HG02588 (cell line): ENCODE measurements around the gene VWA5B2.
"Not testable (repeated sequence)": the region's sequence is repeated elsewhere in the genome, so short reads cannot be mapped to it uniquely, and the experiment has no call there.

ENCODE experiments used
- ATAC-seq: cut with Tn5 transposase; IDR thresholded peaks from one replicate; pipeline ENCODE4 v1.9.1; 2021; ENCODE audit warnings: mild to moderate bottlenecking, moderate library complexity; ENCODE audit not compliant: unreplicated experiment

VWA5B2 gene

DNA sequence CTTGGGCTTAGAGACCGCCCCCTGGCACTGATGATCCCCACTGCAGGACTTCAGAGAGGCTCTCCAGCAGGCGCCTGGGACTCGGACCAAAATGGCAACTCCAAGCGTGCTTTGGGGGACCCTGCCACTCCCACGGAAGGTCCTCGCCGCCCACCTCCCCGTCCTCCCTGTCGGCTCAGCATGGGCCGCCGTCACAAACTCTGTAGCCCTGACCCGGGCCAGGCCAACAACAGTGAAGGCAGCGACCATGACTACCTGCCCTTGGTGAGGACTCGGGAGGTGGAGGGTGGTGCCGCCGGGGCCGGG is 11.7 kb downstream of the VWA5B2 start:
- no peak for ATAC-seq

DNA sequence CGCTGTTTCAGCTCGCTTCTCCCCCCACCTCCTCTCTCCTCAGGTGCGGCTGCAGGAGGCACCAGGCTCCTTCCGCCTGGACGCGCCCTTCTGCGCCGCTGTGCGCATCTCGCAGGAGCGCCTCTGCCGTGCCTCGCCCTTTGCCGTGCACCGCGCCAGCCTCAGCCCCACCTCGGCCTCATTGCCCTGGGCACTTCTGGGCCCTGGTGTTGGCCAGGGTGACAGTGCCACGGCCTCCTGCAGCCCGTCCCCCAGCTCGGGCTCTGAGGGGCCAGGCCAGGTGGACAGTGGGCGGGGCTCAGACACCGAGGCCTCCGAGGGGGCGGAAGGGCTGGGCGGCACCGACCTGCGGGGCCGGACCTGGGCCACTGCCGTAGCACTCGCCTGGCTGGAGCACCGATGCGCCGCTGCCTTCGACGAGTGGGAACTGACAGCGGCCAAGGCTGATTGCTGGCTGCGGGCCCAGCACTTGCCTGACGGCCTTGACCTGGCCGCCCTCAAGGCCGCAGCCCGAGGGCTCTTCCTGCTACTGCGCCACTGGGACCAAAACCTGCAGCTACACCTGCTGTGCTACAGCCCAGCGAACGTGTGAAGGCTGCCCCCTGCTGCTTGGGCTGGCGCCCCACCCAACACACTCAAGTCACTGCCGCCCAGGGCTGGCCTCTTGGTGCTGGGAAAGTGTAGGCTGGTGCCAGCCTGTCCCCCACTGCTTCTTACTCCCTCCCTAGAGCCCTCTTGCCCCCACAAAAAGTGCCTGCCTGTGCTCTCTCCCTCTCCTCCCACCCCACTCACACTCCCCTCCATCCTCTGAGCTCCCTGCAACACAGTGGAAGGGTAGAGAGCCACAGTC is 12.3 kb downstream of the VWA5B2 start:
- ATAC-seq, result no peak

DNA sequence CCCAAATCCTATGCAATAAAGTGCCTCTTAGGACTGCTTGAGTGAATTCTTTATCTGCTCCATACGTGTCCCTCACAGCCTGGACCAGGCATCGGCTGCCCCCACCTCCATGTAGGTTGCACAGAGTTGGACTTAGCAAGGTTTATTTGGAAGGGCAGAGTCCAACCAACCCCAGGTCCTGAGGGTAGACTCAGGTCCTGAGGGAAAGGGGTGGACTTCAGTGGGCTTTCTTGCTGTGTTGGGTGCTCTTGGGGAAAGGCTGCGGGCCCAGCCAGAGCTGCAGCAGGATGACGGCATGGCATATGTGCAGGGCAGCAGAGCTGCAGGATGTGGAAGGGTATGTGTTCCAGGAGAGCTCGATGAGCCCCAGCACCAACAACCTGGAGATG is 12.9 kb downstream of the VWA5B2 start:
- ATAC-seq, result no peak

DNA sequence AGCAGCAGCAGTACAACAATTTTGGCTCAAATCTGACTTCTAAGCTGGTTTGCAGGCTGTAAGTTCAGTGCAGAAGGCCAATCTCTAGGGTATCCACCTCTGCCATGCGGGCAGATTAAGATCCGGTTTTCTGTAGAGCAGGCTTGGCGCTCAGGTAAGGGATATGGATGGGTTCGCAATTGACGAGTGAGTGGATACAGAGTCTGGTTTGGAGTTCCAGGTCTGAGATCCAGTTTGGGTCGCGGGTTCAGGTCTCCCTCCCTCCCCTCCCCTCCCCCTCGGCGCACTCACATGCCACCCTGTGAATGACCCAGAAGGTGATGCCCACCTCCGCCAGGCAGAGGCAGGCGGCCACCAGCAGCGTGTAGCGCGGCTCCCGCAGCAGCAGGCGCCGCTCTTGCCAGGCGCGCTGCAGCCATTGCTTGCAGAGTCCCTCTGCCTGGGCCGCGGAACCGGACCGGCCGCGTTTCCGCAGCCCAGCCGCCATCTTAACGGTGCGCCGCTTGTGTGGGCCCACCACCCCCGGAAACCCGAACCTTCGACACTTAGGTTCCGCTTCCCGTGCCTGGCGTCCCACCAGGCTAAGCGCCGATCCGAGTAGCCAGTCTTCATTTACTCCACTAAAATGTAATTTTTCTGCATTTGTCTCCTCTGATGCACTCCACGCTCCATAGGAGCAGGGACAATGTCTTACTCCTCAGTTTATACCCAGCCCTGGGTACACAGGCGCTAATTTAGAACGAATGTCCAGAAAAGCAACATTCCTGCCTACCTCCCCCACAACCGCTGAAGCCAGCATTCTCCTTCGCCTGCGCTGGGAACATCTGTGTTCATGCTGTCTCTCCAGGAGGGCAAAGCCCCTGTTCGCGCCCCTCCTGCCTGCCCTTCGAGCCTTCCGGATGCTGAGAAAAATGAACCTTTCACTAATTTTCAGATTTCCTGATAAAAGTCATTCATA is 19.3 kb downstream of the VWA5B2 start, which contains the start of gene ALG3:
Gene ALG3, minus strand, starts transcription at position 509 of the 958 bp plus-strand sequence. Its CDS starts 22 bp downstream, at position 487.
- ATAC-seq, result peak; percentile 52

DNA sequence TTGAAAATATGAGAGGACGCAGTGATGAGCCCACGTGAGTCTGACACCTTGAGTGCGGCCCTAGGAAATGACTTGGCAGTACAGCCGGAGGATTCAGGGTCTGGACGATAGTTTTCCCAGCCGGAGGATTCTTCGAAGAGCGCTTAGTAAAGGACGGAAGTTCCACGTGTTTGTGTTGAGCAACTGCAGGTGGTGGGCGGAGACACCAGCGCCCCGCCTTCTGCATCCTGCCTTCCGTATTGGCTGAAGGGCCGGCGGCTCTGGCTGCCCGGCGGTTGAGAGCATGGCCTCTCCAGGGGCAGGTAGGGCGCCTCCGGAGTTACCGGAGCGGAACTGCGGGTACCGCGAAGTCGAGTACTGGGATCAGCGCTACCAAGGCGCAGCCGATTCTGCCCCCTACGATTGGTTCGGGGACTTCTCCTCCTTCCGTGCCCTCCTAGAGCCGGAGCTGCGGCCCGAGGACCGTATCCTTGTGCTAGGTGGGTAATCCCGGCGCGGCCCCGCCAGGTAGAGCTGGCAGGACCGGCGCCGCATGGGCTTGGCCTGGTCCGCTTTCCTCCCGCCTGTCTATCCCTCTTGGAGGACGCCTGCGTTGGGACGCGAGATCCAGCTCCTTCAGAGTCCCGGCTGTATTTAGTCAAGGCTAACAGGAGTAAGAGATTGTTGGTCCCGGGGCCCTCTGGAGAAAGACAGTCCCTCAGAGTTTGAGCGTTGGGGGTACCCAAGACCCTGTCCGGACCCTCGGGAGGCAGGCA is 20.2 kb downstream of the VWA5B2 start, which contains the start of gene EEF1AKMT4:
Gene EEF1AKMT4, plus strand, starts transcription at position 261 of the 755 bp plus-strand sequence. Its CDS starts 23 bp downstream, at position 284.
- ATAC-seq, result peak; percentile 89

DNA sequence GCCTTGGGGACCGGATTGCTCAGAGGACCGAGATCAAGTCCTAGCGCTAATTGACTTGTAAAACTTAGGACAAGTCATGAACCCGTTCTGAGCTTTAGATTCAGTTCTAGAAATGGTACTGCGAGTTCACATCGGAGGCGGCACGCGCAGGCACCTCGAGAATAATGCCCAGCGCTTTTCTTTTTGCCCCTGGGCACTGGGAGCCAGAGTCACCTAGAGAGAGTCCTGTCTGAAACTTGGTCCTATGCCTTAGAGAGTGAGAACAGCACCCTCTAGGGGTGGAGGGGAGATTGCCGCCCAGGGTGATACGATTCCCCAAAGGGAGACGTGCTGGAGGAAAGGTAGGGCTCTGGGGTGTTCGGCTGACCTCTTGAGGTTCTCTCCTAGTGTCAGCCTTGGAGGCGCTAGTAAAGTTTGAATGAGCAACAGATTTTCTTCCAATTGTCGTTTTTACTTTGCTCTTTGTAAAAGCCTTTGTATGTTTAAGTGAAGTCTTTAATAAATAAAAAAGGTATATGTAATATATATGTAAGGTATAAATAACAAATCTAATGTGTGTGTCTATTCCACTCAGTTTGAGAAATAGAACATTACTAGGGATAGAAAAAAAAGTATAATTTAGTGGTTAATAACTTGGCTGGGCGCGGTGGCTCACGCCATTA is 20.9 kb downstream of the VWA5B2 start:
- peak; percentile 60 for ATAC-seq

DNA sequence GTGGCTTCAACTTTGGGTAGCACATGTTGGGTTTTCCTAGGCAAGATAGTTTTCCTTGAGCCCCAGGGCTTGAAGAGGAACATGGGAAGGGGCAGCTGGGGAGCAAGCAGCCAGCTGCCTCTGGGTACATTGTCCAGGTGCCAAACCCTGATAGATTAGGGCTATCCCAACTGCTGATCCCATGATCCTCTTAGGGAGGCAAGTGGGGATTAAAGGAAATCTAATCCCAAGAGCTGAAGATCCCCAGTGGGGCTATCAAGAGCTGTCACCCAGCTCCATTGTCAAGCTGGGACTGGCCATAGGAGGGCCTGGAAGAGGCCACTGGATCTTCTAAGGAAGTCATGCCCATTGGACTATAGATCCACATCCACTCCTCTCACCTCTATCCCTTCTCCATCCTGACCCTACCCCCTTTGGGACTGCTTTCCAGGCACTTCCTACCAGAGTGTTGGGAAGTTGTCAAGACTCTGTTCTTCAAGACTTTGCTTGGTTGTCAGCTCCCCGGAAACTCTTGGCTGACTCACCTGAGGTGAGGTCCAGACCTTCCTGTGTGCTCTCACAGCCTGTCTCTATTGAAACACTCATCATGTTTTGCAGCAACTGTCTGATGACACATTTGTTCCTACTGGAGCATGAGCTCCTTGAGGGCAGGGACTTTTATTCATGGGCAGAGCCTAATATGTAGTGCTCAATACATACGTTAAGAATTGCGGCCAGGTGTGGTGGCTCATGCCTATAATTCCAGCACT is 26.1 kb downstream of the VWA5B2 start:
- ATAC-seq, result no peak

DNA sequence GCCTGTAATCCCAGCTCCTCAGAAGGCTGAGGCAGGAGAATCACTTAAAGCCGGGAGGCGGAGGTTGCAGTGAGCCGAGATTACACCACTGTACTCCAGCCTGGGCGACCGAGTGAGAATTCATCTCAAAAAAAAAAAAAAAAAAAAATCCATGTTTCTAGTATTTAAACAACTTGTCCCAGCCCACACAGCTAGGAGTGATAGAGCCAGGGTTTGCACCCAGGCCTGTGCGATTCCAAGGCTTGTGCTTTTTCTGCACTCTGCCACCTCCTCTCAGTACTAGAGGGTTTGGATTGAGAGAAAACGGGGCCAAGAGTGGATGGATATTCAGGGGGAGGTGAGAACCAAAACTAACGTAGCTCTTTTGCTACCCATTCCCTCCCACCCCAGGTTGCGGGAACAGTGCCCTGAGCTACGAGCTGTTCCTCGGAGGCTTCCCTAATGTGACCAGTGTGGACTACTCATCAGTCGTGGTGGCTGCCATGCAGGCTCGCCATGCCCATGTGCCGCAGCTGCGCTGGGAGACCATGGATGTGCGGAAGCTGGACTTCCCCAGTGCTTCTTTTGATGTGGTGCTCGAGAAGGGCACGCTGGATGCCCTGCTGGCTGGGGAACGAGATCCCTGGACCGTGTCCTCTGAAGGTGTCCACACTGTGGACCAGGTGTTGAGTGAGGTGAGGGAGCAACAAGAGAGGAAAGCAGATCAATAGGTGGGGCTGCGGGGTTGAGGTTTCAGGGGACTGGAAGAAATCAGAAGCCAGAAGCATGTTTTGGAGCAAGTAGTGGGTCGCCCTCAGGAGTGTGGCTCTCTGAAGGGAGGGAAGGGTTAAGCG is 27.9 kb downstream of the VWA5B2 start:
- no peak for ATAC-seq

DNA sequence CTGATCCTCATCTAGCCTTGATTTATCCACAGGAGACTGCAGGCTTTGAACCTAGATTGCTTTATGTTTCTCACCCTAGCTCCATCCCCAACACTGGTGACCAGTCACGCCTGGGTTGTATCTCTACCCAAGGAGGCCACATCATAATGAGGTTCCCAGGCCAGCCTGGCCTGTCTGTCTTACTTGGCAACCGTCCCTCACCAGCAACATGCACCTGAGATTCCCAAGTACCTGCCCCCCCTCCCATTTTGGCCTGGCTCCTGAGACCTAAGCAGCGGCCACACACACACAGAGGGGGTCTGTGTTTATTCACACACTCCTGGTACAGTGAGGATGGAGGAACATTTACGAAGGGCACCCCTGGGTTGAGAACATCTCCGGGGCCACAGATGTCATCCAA is 29.5 kb downstream of the VWA5B2 start:
- ATAC-seq, result no peak

DNA sequence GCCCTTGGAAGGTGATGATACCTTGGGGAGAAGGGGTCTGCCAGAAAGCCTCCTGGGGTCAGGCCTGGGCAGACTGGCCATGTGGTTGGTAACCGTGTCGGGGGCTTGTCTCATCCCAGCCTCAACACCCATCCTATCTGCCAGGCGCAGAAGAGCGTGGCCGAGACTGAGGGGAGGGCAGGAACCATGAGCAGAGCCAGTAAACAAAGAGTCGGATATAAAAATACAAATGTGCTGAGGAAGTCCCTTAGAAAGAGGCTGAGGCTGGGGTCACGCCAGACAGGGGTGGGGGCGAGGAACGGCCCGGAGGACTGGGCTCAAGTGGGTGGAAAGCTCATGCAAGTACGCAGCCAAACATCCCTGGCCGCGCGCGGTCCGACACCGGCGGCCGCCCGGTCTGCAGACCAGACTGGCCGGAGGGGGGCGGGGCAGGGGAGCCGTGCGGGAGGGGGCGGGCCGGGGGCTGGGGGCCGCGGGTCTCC is 30.1 kb downstream of the VWA5B2 start:
- ATAC-seq, result no peak

DNA sequence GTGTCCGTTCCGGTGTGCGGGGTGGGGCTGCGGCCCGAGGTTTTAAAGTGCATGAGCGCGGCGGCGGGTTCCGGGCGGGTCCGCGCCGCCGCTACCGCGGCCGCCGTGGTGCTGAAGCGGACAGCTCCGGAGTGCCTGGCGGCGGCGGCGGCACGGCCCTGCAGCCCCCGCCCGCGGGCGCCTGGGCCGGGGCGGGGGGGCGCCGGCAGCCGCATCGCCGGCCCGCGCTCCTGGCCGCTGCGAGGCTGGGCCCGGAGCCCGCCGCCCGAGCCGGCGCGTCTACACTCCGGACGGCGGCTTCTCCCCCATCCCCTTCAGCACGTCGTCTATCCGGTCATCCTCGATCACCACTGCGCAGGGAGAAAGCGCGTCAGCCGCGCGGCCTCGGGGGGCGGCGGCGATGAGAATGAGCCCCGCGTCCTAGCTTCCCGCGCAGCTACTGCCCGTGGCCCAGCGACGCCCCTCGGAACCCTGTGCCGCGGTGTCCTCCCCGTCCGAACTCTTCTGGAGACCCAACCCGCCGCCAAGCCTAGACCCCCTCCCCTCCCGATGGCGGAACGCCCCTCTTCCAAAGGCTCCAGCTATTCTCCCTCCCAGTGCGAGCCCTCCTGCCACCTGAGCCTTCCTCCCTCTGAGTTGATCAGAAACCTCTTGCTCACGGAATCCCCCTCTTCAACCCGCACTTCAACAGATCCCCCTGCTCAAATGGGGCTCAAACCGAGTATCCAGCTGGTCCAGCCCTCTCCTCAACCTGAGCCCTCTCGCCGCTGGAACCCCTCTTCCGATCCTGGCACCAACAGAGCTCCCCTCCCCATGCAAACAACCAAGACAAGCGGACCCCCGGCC is 30.7 kb downstream of the VWA5B2 start:
- no peak for ATAC-seq

DNA sequence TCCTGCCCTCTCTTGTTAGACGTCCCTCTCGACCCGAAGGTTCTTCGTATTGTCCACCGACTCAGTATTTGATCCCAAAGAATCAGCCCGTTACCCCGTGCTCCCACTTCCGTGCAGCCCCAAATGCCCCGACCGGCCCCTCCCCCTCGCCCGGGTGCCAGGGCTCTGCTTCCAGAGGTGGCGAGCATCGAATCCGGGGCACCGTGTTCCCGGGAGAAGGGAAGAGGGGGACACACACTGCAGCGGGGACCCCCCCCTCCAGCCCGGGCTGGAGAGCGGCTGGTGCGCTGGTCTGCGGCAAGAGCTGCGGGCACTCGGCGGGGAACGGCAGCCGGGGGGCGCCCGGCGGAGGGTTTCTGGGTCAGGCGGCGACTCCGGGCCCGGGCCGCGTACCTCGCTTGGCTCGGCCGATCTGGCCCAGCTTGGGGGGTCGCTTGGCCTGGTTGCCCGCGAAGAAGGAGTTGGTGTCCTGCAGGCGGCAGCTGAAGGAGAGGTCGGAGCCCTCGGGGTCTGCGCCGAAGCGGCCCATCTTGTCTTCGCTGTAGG is 31.4 kb downstream of the VWA5B2 start:
- no peak for ATAC-seq

DNA sequence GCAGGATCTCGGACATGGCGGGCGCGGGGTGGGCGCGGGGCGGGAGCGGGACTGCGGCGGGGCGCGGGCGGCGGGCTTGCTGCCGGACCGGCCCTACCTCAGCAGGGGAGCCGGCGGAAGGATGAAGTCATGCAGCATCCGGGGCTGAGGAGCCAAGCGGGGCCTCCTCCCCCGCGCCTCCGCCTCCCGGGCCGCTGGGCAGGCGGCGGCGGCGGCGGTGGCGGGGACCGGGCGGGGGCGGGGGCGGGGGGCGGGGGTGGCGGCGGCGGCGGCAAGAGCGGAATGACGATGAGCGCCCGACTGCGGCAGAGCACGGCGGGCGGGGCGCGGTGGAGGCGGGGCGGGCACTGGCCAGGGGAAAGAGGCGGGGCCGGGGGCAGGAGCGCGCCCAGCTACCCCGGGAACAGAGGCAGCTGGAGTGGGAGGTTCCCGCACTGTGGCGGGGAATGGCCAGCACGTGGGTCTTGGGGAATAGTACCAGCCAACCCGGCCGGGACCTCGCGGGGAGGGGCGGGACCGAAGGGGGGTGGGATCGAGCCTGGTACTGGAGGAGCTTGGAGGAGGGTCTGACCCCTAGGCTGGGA is 32.0 kb downstream of the VWA5B2 start, which contains the start of gene CAMK2N2:
Gene CAMK2N2, minus strand, starts transcription at position 284 of the 584 bp plus-strand sequence. Its CDS starts 268 bp downstream, at position 16.
- no peak for ATAC-seq

DNA sequence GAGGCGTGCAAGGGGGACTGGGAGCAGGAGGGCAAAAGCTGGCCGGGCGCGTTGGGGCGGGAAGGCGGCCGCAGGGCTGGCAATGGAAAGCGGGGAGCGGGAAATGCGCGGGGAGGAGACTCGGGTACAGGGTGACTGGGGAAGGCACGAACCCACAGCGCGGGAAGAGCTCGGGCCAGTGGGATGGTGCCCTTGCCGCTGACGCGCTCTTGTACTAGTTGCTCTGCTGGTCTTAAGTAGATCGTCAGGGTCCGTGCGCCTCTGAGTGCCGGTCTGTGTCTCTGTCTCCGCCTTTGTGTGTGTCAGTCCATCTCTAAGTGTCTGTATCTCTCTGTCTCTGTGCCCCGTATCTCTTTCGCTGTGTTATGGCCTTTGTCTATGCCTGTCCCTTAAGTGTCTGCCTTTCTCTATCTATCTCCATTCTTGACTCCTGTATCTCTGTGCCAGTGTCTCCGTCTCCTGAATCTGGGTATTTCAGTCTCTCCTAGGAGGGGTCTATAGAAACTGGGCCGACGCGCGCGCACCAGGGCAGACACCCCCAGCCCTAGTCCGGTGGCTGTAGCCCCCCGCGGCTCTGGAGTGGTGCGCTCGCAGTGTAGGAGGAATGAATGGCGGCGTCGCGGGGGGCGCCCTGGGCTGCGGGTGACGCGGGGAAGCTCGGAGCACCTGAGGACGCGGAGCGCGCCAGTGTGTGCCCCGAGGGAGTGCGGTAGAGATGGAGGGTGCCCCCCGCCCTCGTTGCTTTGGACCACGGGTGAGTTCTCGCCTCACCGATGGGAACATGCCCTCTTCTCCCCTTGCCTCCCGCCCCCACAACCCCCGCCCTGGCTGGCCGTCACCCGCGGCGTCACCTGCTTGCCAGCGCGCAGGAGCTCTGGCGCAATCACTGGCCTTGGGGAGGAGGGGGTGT is 32.7 kb downstream of the VWA5B2 start:
- ATAC-seq, result no peak

DNA sequence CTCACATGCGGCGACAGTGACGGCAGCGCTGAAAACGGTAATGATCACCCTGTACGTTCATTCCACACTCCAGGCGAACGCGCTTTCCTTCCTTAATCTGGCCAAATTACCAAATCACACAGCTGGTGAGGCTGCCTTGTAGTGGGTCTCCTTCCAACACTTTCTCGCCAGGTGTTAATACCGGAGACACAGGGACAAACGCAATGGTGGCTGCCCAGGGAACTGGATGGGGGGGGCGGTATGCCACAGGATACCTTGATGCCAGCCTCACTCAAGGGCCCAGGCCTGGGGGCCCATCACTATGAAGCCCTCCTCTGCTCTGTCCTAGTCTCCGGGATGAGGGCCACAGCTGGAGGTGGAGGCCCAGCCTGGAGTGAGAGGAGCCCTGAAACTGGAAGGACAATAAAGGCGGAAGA is 33.4 kb downstream of the VWA5B2 start:
- ATAC-seq, result no peak

DNA sequence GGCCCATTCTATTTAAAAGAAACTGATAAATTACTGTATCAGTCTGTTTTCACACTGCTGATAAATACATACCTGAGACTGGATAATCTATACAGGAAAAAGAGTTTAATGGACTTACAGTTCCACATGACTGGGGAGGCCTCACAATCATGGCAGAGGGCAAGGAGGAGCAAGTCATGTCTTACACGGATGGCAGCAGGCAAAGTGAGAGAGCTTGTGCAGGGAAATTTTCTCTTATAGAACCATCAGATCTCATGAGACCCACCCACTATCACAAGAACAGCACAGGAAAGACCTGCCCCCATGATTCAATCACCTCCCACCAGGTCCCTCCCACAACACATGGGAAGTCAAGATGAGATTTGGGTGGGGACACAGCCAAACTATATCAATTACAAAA is 37.9 kb downstream of the VWA5B2 start:
- not testable (repeated sequence) for ATAC-seq
